Skeletal muscle tissue (tissue), 4 donors: Measurements from ENCODE around the gene COPS8. TPM values are rescaled to one million over a fixed set of nuclear protein-coding genes. Genes with fewer than 3 reads are reported as not detected.
A peak's percentile ranks its signal among the peaks of the same experiment; 100 is the strongest.

Experiments
- H3K27ac ChIP-seq: one replicate; pipeline ENCODE4 v1.7.0; 2013; ENCODE audit warnings: mild to moderate bottlenecking, low read depth, low read length, inconsistent platforms
- H3K27me3 ChIP-seq, 3 donors: one replicate each; pipeline ENCODE4 v1.7.0; 2013; ENCODE audit warnings: low read length in 3 of 3; ENCODE audit not compliant: control insufficient read depth in 3 of 3, insufficient read depth in 3 of 3
- H3K36me3 ChIP-seq, 3 donors: one replicate each; pipeline ENCODE4 v1.7.0; 2013; ENCODE audit warnings: low read length in 3 of 3; ENCODE audit not compliant: control insufficient read depth in 3 of 3, insufficient read depth in 3 of 3
- H3K4me1 ChIP-seq, 3 donors: one replicate each; pipeline ENCODE4 v1.7.0; 2013; ENCODE audit warnings: low read length in 3 of 3, mild to moderate bottlenecking in 3 of 3; ENCODE audit not compliant: control insufficient read depth in 3 of 3, insufficient read depth in 3 of 3
- H3K4me3 ChIP-seq, 3 donors: one replicate each; pipeline ENCODE4 v1.7.0; 2013; ENCODE audit warnings: low read length in 3 of 3
- H3K9ac ChIP-seq, 3 donors: one replicate each; pipeline ENCODE4 v1.7.0; 2013; ENCODE audit warnings: low read length in 3 of 3, mild to moderate bottlenecking in 3 of 3, moderate library complexity in 2 of 3, low read depth in 1 of 3
- H3K9me3 ChIP-seq, 3 donors: one replicate each; pipeline ENCODE4 v1.7.0; 2013; ENCODE audit warnings: low read length in 3 of 3; ENCODE audit not compliant: control insufficient read depth in 3 of 3
- total RNA-seq: library from RNA; depleted of rRNA; stranded (reverse); fragments of >200 nt; gene quantifications from one replicate; pipeline ENCODE4 v1.2.3, GENCODE V29; 2014
- donor health status: Osteomylitis.

COPS8 gene
- 55.8 TPM for total RNA-seq

DNA sequence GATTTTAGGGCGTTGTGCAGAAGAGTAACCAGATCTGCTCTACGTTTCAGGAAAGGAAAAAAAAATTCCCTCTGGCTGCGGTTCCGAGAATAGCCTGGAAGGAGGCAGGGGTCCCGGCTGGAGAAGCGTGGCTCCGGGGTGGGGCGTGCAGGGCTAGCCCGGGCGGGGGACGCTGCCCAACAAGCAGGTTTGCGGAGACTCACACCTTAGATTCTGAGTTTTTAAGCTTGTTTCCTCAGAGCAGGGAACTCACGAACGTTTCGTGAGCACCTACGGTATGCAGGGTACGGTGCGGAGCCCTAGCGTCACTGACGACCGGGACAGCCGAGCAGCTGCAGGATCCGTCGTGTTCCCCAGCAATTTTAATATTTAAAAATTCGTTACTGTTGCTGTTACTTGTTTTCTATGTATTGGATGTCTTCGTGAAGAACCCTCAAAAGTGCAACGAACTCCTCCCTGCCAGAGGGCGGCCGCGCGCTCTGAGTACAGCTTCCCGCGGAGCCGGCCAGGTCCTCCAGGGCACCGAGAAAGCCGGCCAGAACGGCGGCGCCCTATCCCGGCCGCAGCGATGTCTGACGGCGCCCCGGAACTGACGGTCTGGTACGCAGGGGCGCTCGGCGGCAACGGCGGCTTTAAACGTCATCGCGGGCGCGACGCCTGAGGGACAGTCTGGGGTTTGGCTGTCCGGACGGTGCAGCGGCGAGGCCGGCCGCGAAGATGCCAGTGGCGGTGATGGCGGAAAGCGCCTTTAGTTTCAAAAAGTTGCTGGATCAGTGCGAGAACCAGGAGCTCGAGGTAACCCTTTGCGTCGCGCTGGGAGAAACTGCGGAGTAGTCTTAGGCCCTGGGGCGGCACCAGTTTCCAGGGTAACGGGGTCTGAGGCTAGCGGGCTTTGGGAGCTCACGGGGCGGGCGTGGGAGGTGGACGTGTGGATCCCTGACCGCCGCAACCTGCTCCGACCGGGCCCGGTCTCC, at the start of gene COPS8:
Gene COPS8 (plus strand): TSS at position 642 of the 974 bp plus-strand sequence. CDS start 76 bp downstream, at position 718.
- Histone ChIP-seq H3K27ac (peak within 1 kb of the TSS; percentile 89), H3K9ac (peak within 1 kb of the TSS; percentile 93 to 98 (median 98)), H3K27me3 (no peaks in the 10 kb centered on the region), H3K36me3 (peaks cover 3 to 14% (median 3%) of the 10 kb centered on the region in 3 donors), H3K4me1 (peaks cover 9 to 28% (median 9%) of the 10 kb centered on the region in 3 donors), H3K9me3 (no peaks in the 10 kb centered on the region), H3K4me3 (peak within 1 kb of the TSS; percentile 90 to 100 (median 96))

DNA sequence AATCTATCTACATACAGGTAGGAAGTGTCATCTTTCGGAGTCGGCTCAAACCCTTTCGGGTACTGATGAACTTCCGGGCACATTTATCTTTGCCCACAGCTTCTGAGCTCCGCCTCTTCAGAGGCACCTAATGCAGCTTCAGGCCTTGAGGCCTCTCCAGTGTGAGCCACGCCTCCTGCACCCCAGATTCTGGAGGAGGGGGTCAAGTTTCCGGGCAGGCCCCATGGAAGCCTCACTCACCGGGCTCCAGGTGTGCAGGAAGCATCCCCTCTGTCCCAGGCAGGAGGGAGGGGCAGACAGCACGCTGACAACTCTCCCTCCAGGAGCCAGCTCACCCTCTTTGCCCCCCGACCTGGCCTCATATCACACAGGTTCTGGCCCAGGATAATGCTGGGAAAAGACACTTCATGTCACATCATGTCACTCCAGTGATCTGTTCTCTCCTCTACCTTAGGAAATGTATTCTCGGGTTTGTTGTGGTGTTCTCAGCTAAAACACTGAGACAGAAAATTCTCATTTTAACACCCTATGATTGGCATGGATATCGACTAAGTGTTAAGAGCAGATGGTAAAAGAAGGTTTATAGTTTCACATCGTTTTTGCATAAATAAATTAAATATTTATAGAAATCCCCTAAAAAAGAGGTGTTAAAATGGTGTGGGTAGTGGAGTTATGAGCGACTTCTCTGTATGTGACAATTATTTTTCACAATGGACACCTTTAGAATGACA, 46.2 kb upstream of the COPS8 start:
- Histone ChIP-seq H3K27me3 (no peaks in the 10 kb centered on the region), H3K9me3 (no peaks in the 10 kb centered on the region), H3K4me1 (no peaks in the 10 kb centered on the region), H3K27ac (no peak overlapping the region), H3K4me3 (no peak overlapping the region), H3K9ac (no peak overlapping the region), H3K36me3 (no peaks in the 10 kb centered on the region)

DNA sequence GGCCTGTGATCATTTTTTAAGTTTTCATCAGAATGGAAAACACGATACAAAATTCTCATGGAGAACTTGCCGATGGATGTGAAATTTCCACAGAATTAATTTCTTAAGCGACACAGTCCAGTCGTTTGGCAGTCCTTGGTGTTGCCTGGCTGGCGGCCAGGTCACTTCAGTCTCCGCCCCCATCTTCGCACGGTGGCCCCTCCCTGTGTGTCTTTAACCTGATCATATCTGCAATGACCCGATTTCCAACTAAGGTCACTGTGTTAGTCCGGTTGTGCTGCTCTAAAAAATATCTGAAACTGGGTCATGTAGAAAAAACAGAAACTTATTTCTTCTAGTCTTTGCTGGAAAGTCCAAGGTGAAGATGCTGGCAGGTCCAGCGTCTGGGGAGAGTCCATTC, 44.5 kb upstream of the COPS8 start:
- Histone ChIP-seq H3K27ac (no peak overlapping the region), H3K4me3 (no peak overlapping the region), H3K4me1 (no peaks in the 10 kb centered on the region), H3K36me3 (no peaks in the 10 kb centered on the region), H3K9me3 (no peaks in the 10 kb centered on the region), H3K27me3 (no peaks in the 10 kb centered on the region), H3K9ac (no peak overlapping the region)

DNA sequence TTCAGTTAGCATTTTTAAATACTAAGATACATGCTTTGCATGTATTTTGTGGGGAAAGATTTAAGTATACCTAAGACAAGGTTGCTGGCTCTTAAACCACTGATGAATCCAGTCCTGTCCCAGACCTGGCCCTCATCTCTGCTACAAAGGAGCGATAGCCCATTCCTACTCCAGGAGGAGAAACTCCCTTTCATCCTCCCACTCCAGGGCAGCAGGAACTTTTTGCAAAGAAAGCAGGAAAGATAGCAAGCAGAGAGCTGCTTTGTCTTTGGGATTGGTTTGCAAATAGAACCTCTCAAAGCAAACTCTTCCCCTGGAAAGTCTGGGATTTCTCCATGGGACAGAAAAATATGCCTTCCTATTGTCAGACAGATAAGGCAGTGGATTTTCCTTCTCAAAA, 43.6 kb upstream of the COPS8 start:
- Histone ChIP-seq H3K36me3 (no peaks in the 10 kb centered on the region), H3K27me3 (no peaks in the 10 kb centered on the region), H3K9ac (no peak overlapping the region), H3K4me3 (no peak overlapping the region), H3K9me3 (no peaks in the 10 kb centered on the region), H3K27ac (no peak overlapping the region), H3K4me1 (no peaks in the 10 kb centered on the region)

DNA sequence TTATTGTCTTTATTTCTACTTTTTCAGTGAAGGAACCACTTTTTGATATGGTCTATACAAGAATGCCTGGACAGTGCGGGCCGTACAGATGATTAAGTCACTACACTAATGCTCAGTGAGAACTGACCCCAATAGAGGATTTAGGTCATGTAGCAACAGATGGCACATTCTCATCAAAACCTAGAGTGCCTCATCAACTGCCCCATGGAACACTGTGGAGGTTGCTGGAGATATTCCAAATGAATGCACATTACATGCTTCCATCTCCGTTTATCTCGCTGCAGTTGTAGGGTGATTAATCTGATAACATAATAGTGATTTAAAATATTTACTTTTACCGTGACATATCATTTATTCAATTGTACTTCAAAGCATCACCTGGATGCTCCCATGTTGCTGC, 41.8 kb upstream of the COPS8 start:
- no peaks in the 10 kb centered on the region for H3K27me3 ChIP-seq
- H3K9me3 ChIP-seq, result no peaks in the 10 kb centered on the region
- H3K4me1 ChIP-seq, result no peaks in the 10 kb centered on the region
- H3K36me3 ChIP-seq, result no peaks in the 10 kb centered on the region
- H3K27ac ChIP-seq, result no peak overlapping the region
- no peak overlapping the region for H3K9ac ChIP-seq
- no peak overlapping the region for H3K4me3 ChIP-seq

DNA sequence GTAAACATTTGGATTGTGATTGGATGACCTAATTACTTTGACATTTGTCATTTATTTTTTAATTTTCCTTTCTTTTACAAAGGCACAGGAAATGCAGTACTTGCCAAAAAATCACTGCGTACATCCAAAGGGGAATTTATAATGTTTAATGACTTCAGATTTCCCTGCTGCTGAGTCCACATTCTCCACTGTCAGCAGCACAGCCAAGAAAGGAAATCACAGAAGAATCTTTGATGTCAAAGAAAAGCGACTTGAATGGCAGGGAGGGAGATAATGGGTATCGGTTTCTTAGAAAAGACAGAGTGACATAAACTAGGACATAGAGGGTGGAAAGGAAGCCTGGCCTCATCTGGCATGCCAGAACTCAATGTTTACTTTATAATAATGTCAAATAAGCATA, 41.4 kb upstream of the COPS8 start:
- Histone ChIP-seq H3K4me3 (no peak overlapping the region), H3K4me1 (no peaks in the 10 kb centered on the region), H3K9me3 (no peaks in the 10 kb centered on the region), H3K27ac (no peak overlapping the region), H3K9ac (no peak overlapping the region), H3K36me3 (no peaks in the 10 kb centered on the region), H3K27me3 (no peaks in the 10 kb centered on the region)

DNA sequence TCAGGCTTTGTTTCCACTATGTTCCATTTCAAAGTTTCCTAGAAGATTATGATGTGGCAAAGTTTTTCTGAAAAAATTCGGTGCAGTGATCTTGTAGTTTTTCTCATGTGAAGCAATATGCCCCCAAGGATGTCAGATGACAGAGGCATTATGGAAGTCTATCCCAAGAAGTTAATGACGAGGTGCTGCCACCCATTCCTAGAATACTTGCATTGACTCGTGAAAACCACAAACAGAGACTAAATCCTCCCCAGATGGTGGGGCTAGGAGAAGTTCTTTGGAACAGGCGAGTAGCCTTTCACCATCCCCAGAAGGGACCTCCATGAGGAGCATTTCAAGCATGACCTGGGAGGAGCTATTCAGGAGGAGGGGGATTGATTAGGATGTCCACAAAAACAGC, 40.2 kb upstream of the COPS8 start:
- no peak overlapping the region for H3K9ac ChIP-seq
- H3K27ac ChIP-seq, result no peak overlapping the region
- no peaks in the 10 kb centered on the region for H3K4me1 ChIP-seq
- H3K4me3 ChIP-seq, result no peak overlapping the region
- H3K36me3 ChIP-seq, result no peaks in the 10 kb centered on the region
- no peaks in the 10 kb centered on the region for H3K9me3 ChIP-seq
- H3K27me3 ChIP-seq, result no peaks in the 10 kb centered on the region

DNA sequence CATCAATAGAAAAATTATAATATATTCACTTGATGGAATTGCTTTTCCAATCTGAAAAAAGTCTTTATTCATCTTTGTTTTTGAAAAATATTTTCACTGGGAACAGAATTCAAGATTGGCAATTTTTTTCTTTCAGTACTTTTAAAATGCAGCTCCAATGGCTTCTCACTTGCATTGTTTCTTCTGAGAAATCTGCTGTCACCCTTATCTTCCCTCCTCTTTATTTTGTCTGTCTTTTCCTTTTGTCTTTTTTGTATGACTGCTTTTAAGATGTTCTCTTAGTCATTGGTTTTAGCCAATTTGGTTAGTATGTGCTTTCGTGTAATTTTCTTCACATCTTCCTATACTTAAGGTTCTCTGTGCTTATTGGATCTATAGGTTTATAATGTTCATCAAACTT, 37.1 kb upstream of the COPS8 start:
- Histone ChIP-seq H3K9ac (no peak overlapping the region), H3K36me3 (no peaks in the 10 kb centered on the region), H3K9me3 (no peaks in the 10 kb centered on the region), H3K4me1 (no peaks in the 10 kb centered on the region), H3K27ac (no peak overlapping the region), H3K27me3 (peaks cover 0 to 3% (median 0%) of the 10 kb centered on the region in 3 donors), H3K4me3 (no peak overlapping the region)

DNA sequence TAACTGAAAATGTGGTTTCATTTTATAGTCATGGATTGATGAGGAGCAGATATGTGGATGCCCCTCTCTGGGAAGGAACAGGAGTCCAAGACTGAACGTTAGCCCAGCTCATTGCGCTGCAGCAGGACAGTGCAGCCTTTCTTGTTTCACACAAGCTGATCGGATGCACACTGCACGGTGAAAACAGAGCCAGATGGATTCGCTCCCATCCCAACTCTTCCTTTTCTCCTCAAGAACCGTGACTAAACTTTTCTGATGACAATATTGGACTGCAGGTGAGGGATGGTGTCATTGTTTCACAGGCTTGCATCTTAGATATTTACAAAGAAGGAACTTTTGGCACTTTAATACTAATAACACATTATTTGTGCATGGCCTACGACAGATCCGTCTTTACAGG, 33.8 kb upstream of the COPS8 start:
- Histone ChIP-seq H3K27ac (no peak overlapping the region), H3K4me1 (no peaks in the 10 kb centered on the region), H3K9ac (no peak overlapping the region), H3K27me3 (peaks cover 0 to 3% (median 0%) of the 10 kb centered on the region in 3 donors), H3K4me3 (no peak overlapping the region), H3K36me3 (no peaks in the 10 kb centered on the region), H3K9me3 (no peaks in the 10 kb centered on the region)

DNA sequence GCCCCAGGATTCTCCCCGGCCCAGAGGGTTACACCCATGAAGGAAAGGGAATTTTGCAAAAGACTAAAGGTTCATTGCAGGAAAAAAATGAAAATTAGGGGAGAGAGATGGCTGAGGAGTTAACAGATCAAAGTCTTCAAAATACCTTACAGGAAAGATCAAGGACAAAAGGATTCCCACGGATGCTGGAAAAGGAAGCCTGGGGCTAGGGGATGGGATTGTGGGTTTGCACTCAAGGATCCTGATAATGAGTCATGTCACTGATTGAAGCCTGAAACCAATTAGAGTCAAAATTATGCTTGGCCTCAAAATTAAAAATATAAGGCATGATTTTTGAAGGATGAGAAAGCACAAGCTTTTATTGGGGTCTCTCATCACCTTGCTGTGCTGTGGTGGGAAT, 32.6 kb upstream of the COPS8 start:
- peaks cover 0 to 3% (median 0%) of the 10 kb centered on the region in 3 donors for H3K27me3 ChIP-seq
- H3K4me3 ChIP-seq, result no peak overlapping the region
- H3K36me3 ChIP-seq, result no peaks in the 10 kb centered on the region
- H3K4me1 ChIP-seq, result no peaks in the 10 kb centered on the region
- no peak overlapping the region for H3K9ac ChIP-seq
- no peak overlapping the region for H3K27ac ChIP-seq
- H3K9me3 ChIP-seq, result no peaks in the 10 kb centered on the region
